Measurements from ENCODE around the gene FEZ2.

- TF ChIP-seq FOXP4 (CRISPR knock-in tag; IDR thresholded peaks at IDR 0.05) (no peak), CTCF (IDR thresholded peaks at IDR 0.05) (no peak), HMGXB4 (CRISPR knock-in tag; IDR thresholded peaks at IDR 0.05) (no peak), ARID4B (CRISPR knock-in tag; IDR thresholded peaks at IDR 0.05; ENCODE audit: borderline replicate concordance) (no peak), CDX4 (CRISPR knock-in tag; IDR thresholded peaks at IDR 0.05; ENCODE audit: borderline replicate concordance) (no peak), SP1 (CRISPR knock-in tag; conservative IDR thresholded peaks at IDR 0.05) (no peak), ZBTB43 (CRISPR knock-in tag; IDR thresholded peaks at IDR 0.05) (no peak), MLX (CRISPR knock-in tag; IDR thresholded peaks at IDR 0.05) (no peak), GRHL2 (CRISPR knock-in tag; IDR thresholded peaks at IDR 0.05; ENCODE audit: insufficient replicate concordance, severe bottlenecking) (no peak), USF1 (CRISPR knock-in tag; IDR thresholded peaks at IDR 0.05) (no peak), MAX (CRISPR knock-in tag; IDR thresholded peaks at IDR 0.05) (no peak), NFATC4 (CRISPR knock-in tag; IDR thresholded peaks at IDR 0.05) (no peak), ZNF396 (CRISPR knock-in tag; IDR thresholded peaks at IDR 0.05; ENCODE audit: borderline replicate concordance) (no peak)
Measured at GRCh38 chr2:36547906-36548305, 50.1 kb downstream of the FEZ2 start.

Data from WTC11 (cell line).